Central memory CD4-positive, alpha-beta T cell (primary cell): Measurements from ENCODE around the gene RAD52.

Experiments used
- DNase-seq: peaks from one replicate; pipeline ENCODE4 v3.0.0; 2022

The RAD52 gene

DNA sequence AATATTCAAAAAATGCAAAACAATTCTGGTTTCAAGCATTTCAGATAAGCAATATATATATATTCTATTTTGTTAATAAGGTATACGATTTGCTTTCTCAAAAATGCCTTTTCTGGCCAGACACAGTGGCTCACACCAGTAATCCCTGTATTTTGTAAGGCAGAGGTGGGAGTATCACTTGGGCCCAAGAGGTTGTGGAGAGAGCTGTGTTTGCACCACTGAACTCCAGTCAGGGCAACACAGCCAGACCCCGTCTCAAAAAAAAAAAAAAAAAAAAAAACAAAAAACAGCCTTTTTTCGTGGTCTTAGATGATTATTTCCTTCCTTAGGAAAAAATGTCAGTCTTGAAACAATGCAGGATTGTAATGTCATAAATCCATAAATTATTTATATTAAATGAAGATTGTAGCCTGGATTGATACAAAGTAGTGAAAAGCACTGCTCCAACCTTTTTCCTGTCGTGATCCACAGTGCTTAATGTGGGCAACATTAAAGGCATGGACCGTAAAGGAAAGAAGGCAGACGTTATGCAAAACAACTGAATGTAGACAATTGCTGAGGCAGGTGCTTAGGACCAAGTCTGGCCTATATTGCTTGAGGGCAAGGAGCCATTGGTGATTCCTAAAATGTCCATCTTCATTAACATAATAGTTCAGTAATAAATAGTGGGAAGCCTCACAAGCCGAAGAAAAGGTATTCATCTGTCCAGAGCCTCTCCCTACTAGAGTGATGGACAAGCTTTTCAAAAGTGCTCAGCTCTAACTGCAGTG is 36.8 kb downstream of the RAD52 start:
- no peak for DNase-seq

DNA sequence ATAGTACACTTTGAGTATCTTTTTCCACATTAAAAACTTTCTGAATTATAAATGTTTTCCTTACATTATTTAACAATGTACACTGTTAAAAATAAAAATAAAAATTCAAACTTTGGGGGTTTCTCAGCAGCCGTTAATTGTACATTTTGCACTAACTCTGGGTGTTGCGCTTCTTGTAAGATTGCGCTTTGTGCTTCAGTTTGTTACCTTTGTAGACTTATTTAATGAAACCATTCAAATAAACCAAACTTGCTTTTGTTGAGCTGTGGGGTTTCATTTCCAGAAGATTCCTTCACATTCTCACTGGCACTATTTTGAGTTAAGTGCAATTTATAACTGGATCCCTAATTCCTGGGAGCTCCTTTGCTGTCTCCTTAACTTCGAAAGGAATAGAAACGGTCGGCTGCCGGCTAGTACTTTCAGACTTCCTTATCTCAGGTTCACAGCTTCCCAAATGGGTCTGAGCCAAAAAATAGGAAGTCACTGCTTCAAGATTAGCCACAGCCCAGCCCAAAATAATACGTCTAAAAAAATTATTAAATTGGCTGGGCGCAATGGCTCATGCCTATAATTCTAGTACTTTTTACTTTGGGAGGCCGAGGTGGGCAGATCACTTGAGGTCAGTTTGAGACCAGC is 38.2 kb downstream of the RAD52 start:
- DNase-seq: no peak

DNA sequence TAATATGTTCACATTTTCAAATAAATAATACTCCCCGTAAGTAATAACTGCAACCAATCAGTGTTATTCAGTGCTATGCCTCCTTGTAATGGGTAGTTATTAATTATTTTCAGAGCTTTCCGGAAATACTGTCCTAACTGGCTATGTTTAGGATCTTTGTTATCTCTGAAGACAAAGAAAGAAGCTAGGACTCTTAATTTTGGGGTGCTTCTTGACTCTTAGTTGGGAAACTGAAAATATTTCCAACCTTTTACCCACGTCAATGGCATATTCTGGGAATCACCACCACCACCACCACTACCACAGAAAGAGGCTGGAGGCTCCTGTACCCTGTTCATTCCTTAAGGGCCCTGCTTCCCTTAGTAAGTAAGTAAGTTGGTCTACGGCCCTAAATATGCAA is 39.1 kb downstream of the RAD52 start:
- no peak for DNase-seq

DNA sequence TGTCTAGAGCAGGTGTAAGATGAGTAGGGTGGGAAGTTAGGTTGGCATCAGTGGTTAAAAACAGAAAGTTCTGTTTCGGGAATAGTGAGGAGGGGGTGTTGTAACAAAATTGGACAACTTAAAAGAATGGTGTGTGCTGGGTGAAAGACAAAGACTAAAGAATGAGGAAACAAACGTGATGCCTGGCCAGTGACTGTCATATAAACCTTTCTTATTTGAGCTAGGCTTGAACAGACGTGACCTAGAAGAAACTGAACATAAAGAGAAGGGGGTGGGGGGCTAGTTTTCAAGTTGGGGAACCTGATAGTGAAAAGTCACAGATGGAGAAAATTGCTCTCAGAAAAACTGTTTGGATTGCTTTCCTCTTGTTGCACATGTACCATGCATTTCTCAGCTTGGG is 39.6 kb downstream of the RAD52 start:
- DNase-seq: no peak

DNA sequence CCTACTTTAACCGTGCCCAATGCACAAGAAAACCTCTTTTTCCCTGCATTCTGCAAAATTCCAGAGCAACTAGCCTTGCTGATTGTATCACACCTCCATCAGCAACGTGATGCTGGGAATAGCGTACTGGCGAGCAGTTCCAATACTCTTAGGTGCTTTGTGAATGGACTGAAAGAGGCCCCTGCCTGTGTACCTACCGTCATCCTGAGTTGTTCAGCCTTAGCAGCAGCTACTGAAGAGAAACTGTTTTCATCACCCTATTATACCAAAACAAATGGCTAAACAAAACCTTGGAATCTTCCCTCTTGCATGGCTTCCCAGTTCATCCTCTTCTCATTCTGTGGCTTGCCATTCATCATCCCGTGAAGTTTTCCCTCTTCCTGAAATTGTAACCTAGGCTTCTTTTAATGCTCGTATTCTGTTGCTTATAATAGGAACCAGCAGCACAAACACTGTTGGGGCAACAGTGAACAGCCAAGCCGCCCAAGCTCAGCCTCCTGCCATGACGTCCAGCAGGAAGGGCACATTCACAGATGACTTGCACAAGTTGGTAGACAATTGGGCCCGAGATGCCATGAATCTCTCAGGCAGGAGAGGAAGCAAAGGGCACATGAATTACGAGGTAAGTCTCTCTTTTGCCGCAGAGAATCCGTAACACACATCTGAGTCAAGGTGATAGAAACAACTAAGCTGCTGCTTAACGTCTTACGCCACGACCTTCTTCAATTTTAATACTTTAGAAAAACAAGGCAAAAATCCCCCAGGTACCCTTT is 41.9 kb downstream of the RAD52 start:
- no peak for DNase-seq

DNA sequence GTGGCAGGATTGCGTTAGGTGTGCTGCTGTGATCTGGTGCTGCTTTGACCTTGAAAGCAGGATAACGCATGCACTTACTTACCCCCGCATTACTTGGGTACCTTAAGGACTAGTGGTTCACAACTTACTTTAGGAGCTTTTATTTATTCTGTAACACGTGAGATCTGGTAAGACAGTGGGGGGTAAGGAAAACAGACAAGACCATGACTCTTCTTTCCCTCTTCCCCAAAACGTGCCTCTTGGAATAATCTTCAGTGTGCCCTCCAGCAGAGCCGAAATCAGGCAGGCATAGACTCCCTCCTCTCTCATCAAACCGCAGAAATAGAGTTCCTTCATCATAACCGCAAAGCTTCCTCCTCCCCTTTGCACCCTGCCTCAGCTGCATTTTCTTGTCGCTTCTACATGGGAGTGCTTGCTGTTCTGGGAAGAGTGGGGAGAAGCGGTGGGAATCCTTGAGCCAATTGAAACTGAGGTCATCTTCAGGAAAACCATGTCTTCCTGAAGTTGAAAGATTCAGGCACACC is 43.4 kb downstream of the RAD52 start:
- peak; percentile 10 for DNase-seq

DNA sequence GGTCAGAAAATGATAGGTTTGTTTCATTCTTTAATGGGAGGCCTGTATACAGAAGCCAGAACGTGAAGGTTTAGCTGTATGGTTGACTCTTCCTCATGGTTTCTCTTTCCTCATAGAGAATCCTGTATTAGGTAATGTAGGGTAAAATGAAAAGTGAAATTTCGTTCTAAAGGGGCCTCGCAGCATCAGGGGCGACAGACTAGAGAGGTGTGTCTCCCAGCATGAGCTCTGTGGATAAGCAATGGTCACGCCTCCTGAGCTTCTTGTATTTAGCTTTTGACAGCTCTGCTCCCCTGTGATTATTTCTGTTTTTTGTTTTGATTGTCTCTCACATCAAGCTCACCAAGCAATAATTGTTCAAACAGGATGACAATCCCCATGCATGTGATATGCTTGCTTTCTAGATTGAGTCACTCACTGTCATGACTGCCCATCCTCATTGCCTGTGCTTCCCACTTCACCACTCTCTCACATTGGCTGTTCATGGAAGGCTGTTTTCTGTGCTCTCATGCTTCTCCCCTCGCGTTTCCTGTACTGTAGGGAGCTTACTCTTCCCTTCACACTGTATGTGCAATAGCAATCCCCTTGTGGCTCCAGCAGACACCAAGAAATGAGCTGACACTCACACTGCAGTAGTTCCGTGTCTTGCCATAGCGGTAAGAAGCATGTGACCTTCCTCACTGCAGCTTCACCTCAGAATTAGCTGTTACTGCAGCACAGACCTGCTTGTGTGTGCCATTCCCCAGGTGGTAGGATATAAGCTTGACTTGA is 44.0 kb downstream of the RAD52 start:
- DNase-seq: peak; percentile 20

DNA sequence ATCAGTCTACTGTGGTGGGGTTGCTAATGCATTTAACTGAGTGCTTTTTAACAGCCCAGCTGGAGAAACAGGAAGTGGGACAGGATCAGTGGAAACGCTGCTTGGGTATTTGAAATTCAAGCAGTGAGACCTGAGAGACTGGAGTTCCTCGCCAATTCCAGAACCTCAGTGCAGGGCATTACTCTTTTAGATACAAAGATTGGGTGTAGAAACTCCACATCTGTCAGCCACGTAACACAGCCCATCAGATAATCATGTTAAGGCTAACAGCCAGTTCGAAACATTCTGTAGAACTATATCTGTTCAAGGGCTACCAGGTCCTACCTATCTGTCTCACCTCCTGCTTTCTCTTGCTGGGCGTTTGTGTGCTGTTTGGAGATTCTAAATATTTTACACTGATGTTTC is 45.5 kb downstream of the RAD52 start:
- no peak for DNase-seq

DNA sequence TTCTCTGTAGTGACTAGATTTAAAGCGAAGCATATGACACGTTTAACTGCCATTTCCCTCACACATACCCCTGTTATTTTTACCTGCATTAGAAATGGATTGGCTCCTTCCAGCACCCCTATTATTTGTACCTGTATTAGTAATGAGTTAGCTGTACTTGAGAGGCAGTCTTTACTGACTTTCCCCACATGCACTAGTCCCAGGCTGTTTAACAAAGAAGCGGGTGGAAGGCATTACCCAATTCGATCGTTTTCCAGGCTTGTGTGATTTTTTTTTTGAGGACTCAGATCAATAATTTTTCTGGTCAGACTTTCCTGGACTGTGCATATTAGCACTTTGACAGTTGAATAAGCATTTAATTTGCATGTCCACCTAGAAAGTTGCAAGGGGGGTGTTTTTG is 46.4 kb downstream of the RAD52 start:
- DNase-seq: no peak

DNA sequence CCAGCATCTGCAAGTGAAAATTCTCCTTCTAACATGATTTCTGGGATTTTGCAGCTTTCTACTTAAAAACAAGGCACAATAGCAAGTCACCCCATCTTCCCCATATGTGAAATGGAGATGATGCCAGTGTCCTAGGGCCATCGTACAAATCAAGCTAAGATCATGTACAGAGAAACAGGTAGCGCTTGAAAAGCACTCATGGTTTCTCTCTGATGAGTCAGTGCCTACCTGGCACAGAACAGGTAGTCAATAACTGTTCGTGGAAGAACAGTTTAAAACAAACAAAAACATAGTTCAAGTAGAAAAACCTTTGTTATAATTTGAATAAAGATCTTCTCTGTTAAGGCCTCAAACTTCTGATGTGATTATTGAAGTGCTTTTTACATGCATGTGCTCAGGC is 46.9 kb downstream of the RAD52 start:
- DNase-seq: no peak

DNA sequence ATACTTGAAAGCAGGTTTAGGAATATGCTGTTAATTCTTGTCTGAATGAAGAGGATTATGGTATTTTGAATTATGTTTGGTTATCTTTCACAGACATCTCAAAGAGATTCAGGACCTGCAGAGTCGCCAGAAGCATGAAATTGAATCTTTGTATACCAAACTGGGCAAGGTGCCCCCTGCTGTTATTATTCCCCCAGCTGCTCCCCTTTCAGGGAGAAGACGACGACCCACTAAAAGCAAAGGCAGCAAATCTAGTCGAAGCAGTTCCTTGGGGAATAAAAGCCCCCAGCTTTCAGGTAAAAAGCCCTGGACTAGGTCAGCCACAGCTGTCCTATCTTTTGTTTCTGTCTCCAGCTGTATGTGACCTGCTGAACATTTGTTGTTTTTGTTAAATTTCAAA is 52.1 kb downstream of the RAD52 start:
- no peak for DNase-seq

DNA sequence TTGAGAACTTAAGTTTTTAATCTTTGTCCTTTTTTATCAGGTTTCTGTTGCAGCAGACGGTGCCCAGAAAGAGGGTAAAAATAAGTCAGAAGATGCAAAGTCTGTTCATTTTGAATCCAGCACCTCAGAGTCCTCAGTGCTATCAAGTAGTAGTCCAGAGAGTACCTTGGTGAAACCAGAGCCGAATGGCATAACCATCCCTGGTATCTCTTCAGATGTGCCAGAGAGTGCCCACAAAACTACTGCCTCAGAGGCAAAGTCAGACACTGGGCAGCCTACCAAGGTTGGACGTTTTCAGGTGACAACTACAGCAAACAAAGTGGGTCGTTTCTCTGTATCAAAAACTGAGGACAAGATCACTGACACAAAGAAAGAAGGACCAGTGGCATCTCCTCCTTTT is 53.5 kb downstream of the RAD52 start:
- no peak for DNase-seq

DNA sequence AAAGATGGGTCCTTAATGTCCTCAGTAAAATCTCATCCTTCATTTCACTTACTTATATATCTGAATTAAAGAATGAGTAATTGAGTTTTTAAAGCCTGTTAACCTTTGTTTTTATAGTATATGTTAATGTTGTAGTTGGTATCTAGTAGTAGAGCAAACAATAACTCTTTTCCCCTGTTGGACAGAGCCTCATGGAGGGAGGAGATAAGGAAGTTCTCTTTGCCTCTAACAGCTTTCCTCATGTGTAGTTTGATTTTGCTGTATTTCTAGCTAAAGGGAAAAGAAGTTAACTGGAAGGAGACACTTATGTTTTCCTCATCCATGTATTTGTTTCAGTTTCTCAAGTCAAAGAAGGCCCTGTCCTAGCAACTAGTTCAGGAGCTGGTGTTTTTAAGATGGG is 55.3 kb downstream of the RAD52 start:
- DNase-seq: no peak

DNA sequence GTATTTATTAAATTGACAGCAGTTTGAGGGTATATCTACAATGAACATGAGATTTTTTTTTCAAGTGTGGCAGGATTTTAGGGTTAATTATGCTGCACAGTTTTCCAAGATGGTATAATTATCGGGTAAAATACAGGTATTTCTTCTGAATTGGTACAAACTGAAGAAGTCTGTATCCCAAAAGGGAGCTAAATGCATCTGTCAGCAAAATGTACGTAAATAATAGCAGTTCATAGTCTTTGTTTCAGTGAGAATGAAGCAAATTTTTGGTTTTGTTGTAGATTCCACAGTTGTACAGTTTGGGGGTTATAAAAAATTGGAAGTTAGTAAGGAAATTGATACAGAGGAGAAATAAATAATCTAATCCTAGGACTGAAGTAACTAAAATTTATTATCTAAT is 63.3 kb downstream of the RAD52 start:
- no peak for DNase-seq

DNA sequence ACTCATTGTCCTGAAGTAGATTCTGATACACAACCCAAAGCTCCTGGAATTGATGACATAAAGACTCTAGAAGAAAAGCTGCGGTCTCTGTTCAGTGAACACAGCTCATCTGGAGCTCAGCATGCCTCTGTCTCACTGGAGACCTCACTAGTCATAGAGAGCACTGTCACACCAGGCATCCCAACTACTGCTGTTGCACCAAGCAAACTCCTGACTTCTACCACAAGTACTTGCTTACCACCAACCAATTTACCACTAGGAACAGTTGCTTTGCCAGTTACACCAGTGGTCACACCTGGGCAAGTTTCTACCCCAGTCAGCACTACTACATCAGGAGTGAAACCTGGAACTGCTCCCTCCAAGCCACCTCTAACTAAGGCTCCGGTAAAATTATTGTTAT is 63.8 kb downstream of the RAD52 start:
- no peak for DNase-seq

DNA sequence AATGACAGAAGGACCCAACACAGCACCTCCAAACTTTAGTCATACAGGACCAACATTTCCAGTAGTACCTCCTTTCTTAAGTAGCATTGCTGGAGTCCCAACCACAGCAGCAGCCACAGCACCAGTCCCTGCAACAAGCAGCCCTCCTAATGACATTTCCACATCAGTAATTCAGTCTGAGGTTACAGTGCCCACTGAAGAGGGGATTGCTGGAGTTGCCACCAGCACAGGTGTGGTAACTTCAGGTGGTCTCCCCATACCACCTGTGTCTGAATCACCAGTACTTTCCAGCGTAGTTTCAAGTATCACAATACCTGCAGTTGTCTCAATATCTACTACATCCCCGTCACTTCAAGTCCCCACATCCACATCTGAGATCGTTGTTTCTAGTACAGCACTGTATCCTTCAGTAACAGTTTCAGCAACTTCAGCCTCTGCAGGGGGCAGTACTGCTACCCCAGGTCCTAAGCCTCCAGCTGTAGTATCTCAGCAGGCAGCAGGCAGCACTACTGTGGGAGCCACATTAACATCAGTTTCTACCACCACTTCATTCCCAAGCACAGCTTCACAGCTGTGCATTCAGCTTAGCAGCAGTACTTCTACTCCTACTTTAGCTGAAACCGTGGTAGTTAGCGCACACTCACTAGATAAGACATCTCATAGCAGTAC is 64.6 kb downstream of the RAD52 start:
- DNase-seq: no peak

DNA sequence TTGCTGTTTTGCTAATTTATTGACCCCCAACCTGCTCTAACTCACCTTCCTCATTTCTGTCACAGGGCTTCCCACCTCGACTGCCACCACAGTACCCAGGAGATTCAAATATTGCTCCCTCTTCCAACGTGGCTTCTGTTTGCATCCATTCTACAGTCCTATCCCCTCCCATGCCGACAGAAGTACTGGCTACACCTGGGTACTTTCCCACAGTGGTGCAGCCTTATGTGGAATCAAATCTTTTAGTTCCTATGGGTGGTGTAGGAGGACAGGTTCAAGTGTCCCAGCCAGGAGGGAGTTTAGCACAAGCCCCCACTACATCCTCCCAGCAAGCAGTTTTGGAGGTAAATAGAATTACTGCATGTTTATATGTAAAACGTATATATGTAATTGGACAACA is 68.8 kb downstream of the RAD52 start:
- DNase-seq: no peak

DNA sequence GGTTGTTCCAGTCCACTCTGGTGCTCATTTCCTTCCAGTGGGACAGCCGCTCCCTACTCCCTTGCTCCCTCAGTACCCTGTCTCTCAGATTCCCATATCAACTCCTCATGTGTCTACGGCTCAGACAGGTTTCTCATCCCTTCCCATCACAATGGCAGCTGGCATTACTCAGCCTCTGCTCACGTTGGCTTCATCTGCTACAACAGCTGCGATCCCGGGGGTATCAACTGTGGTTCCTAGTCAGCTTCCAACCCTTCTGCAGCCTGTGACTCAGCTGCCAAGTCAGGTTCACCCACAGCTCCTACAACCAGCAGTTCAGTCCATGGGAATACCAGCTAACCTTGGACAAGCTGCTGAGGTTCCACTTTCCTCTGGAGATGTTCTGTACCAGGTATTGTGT is 69.9 kb downstream of the RAD52 start:
- DNase-seq: no peak

DNA sequence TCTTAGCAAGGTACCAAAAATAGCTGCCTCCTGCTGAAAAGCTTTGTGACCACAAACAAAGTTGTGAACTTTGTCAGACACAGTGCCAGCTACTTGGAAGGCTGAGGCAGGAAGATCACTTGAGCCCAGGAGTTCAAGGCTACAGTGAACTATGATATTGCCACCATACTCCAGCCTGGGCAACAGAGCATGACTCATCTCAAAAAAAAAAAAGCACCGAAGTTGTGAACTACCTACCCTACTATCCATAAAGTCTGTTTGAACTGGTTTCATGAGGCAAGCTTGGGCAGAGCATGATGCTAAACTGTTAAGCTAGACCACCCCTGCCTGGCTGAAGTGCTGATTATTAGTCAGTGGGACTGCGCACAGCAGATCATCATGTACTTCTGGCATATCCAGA is 75.5 kb downstream of the RAD52 start:
- no peak for DNase-seq

DNA sequence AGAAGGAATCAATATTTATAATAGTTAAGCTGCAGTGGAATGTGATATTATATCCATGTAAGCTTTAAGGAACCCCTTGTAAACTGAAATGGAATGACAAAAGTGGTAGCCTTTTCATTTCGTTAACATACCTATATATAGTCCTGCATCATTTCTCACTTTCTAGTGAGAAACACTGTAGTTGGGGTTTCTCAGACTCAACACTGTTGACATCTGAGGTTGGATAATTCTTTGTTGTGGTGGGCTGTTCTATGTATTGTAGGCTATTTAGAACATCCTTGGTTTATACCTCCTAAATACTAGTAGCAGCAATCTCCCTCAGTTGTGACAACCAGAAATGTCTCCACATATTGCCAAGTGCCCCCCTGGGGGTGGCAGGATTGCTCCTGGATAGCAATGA is 79.1 kb downstream of the RAD52 start:
- peak; percentile 12 for DNase-seq

DNA sequence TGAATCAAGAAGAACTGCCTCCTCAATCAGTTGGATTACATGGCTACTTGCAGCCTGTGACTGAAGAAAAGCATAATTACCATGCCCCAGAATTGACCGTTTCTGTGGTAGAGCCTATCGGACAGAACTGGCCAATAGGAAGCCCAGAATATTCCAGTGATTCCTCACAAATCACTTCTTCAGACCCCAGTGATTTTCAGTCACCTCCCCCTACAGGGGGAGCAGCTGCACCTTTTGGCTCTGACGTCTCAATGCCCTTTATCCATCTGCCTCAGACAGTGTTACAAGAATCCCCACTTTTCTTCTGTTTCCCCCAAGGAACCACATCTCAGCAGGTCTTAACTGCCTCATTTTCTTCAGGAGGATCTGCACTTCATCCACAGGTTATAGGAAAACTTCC is 80.8 kb downstream of the RAD52 start:
- DNase-seq: no peak

DNA sequence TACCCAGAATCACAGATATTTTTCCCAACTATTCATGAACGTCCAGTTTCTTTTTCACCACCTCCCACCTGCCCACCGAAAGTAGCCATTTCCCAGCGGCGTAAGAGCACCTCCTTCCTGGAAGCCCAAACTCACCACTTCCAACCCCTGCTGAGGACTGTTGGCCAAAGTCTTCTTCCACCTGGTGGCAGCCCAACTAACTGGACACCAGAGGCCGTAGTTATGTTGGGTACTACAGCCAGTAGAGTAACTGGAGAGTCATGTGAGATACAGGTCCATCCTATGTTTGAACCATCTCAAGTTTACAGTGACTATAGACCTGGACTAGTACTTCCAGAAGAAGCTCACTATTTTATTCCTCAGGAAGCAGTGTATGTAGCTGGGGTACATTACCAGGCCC is 81.6 kb downstream of the RAD52 start:
- no peak for DNase-seq
